PC-9 (cell line): ENCODE measurements around the gene ZFYVE9. TPM values are rescaled to one million over a fixed set of nuclear protein-coding genes. Genes with fewer than 3 reads are reported as not detected.

Experiments
- BruUV-seq: library from RNA; stranded (reverse); fragments of 400-500 nt; replicated peaks from 2 replicates; lab custom pipeline; 2021; lab: Mats Ljungman, UMichigan
- CTCF ChIA-PET: fragments of 300-600 bp; sonication (Branson Sonifier 250); formaldehyde crosslinking; loops from one replicate; lab custom pipeline; 2022; ENCODE audit warnings: antibody characterized with exemption; lab: Charles Lee
- POLR2A ChIA-PET: fragments of 300-600 bp; sonication (Branson Sonifier 250); formaldehyde crosslinking; loops from one replicate; lab custom pipeline; 2022; ENCODE audit warnings: antibody characterized with exemption; ENCODE audit not compliant: unreplicated experiment; lab: Charles Lee
- DNase-seq, 2 experiments: peaks; one replicate each; pipeline versions ENCODE4 v3.0.0 to v3.0.0-alpha.2; 2015 to 2022; ENCODE audit warnings: mixed read lengths in 1 of 2
- H2AFZ ChIP-seq: fragments of 200-600 bp; sonication (generic); 2 replicates; pipeline ENCODE4 v1.8.1; 2017; ENCODE audit warnings: antibody characterized with exemption
- H3F3A ChIP-seq: fragments of 200-600 bp; sonication (generic); 2 replicates; pipeline ENCODE4 v1.8.1; 2017; ENCODE audit warnings: antibody characterized with exemption, mild to moderate bottlenecking, low read depth; ENCODE audit not compliant: insufficient read depth
- H3K27ac ChIP-seq: fragments of 200-600 bp; sonication (generic); 2 replicates; pipeline ENCODE4 v1.6.1; 2016; ENCODE audit warnings: mixed run types
- H3K27me3 ChIP-seq: fragments of 200-600 bp; sonication (generic); 2 replicates; pipeline ENCODE4 v1.6.1; 2016; ENCODE audit warnings: low read depth, mixed run types; ENCODE audit not compliant: insufficient read depth
- H3K36me3 ChIP-seq: fragments of 200-600 bp; sonication (generic); 2 replicates; pipeline ENCODE4 v1.6.1; 2016; ENCODE audit warnings: low read depth, mixed run types
- H3K4me1 ChIP-seq: fragments of 200-600 bp; sonication (generic); replicated peaks from 2 replicates; pipeline ENCODE4 v1.6.1; 2016; ENCODE audit warnings: mixed run types; ENCODE audit not compliant: insufficient read depth
- H3K4me2 ChIP-seq: fragments of 200-600 bp; sonication (generic); 2 replicates; pipeline ENCODE4 v1.6.1; 2017; ENCODE audit warnings: mixed run types
- H3K4me3 ChIP-seq: fragments of 200-600 bp; sonication (generic); 2 replicates; pipeline ENCODE4 v1.6.1; 2016; ENCODE audit warnings: mixed run types
- H3K79me2 ChIP-seq: fragments of 200-600 bp; sonication (generic); 2 replicates; pipeline ENCODE4 v1.6.1; 2017; ENCODE audit warnings: low read depth, mixed run types
- H3K9me2 ChIP-seq: fragments of 200-600 bp; sonication (generic); 2 replicates; pipeline ENCODE4 v1.8.1; 2017; ENCODE audit warnings: mild to moderate bottlenecking; ENCODE audit not compliant: insufficient read depth
- H3K9me3 ChIP-seq: fragments of 200-600 bp; sonication (generic); 2 replicates; pipeline ENCODE4 v1.8.1; 2016; ENCODE audit warnings: low read depth; ENCODE audit not compliant: insufficient read depth
- H4K20me1 ChIP-seq: fragments of 200-600 bp; sonication (generic); 2 replicates; pipeline ENCODE4 v1.8.1; 2017; ENCODE audit not compliant: insufficient read depth
- EZH2 ChIP-seq: fragments of 200-600 bp; sonication (generic); IDR thresholded peaks from 2 replicates; pipeline ENCODE4 v1.8.0; 2017; ENCODE audit warnings: antibody characterized with exemption, low read depth
- intact Hi-C: fragments of 100-400 bp; cut with micrococcal nuclease; formaldehyde crosslinking; loops from one replicate; pipeline ENCODE4 v1.10.0; 2022; ENCODE audit not compliant: unreplicated experiment
- total RNA-seq: library from RNA; stranded (reverse); gene quantifications from 2 replicates; pipeline ENCODE4 v1.2.3, GENCODE V29; 2021
- TF ChIP-seq, protein P1 (sequence below): fragments of 200-600 bp; sonication (generic); conservative IDR thresholded peaks from 2 replicates; pipeline ENCODE4 v1.6.1; 2017; ENCODE audit warnings: mixed run types, antibody characterized with exemption, mild to moderate bottlenecking, moderate library complexity

The ZFYVE9 gene
- total RNA-seq, 1 experiment from 2014 or later, result 20.7 TPM

DNA sequence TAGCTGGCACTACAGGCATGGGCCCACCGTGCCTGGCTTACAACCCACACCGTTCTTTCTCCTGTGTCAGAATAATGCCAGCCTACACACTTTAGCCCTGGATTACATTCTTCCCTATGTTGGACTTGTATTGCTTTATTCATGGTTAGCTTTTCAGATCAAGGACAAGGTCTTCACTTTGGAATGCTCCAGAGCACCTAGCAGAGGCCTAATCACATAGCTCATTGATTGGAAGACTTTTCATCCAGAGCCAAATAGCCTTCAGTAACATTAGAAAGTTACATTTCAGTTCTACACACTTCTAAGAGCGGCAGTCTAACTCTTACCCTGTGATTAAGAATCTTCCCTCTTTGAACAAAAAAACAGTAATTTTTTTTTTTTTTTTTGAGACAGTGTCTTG lies 29.4 kb upstream of the ZFYVE9 start:
- intact Hi-C loops, result no loop called here
- ChIA-PET POLR2A (no interaction called here), CTCF (interaction anchor here (0.6 kb wide), 1 partner anchor 14 kb away, joined by 3 read pairs; no protein-coding TSS in a partner anchor)
- Histone ChIP-seq H3K9me3 (no peaks in the 10 kb centered on the region), H3F3A (no peaks in the 10 kb centered on the region), H4K20me1 (no peaks in the 10 kb centered on the region), H3K4me2 (no peak overlapping the region), H3K4me3 (no peak overlapping the region), H3K27ac (no peak overlapping the region), H3K9me2 (no peaks in the 10 kb centered on the region), H2AFZ (no peak overlapping the region), H3K79me2 (no peaks in the 10 kb centered on the region), H3K36me3 (no peaks in the 10 kb centered on the region), H3K27me3 (no peaks in the 10 kb centered on the region), H3K4me1 (no peaks in the 10 kb centered on the region)
- TF ChIP-seq, protein P1, sequence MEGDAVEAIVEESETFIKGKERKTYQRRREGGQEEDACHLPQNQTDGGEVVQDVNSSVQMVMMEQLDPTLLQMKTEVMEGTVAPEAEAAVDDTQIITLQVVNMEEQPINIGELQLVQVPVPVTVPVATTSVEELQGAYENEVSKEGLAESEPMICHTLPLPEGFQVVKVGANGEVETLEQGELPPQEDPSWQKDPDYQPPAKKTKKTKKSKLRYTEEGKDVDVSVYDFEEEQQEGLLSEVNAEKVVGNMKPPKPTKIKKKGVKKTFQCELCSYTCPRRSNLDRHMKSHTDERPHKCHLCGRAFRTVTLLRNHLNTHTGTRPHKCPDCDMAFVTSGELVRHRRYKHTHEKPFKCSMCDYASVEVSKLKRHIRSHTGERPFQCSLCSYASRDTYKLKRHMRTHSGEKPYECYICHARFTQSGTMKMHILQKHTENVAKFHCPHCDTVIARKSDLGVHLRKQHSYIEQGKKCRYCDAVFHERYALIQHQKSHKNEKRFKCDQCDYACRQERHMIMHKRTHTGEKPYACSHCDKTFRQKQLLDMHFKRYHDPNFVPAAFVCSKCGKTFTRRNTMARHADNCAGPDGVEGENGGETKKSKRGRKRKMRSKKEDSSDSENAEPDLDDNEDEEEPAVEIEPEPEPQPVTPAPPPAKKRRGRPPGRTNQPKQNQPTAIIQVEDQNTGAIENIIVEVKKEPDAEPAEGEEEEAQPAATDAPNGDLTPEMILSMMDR, result no peak
- TF ChIP-seq EZH2, result no peak
- no peak for DNase-seq
- BruUV-seq, result no TSS peak

DNA sequence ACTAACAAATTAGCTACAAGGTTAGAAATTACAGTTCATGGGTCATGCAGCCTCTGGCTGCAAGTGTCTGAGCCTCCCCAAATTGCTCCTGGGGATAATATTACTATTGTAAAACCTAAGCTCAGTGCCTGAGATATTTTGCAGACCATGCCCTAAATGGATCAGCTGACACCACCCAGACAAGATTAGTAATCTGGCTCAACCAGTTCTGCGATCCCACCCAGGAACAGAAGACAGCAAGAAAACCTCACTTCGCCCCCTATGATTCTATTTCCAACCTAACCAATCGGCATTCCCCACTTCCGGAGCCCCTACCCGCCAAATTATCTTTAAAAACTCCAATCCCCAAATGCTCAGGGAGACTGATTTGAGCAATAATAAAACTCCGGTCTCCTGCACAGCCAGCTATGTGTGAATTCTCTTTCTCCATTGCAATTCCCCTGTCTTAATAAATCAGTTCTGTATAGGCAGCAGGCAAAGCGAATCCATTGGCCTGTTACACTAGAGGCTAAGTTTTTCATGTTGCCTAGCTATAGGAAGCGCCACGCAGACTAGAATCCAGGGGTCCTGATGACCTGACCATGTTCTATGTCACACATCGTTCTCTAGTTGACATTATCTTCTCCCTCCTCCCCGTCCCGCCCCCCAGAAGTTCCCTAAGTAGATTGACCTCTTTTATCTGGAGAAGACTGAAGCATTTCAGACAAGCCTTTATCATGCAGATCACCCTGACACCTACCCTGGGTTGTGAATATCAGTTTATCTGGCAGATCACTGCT lies 22.4 kb upstream of the ZFYVE9 start:
- Histone ChIP-seq H3K79me2 (no peaks in the 10 kb centered on the region), H3K4me3 (no peak overlapping the region), H3K9me3 (no peaks in the 10 kb centered on the region), H3K27ac (no peak overlapping the region), H3K27me3 (no peaks in the 10 kb centered on the region), H3F3A (no peaks in the 10 kb centered on the region), H3K36me3 (no peaks in the 10 kb centered on the region), H3K9me2 (no peaks in the 10 kb centered on the region), H3K4me2 (no peak overlapping the region; the same call in 1 of the 2 replicates), H4K20me1 (no peaks in the 10 kb centered on the region), H3K4me1 (peaks cover 14% of the 10 kb centered on the region), H2AFZ (no peak overlapping the region)
- CTCF ChIA-PET, result no interaction called here
- intact Hi-C loops, result no loop called here
- no TSS peak for BruUV-seq
- TF ChIP-seq EZH2, result no peak
- TF ChIP-seq, protein P1, result no peak
- POLR2A ChIA-PET, result no interaction called here
- no peak for DNase-seq

DNA sequence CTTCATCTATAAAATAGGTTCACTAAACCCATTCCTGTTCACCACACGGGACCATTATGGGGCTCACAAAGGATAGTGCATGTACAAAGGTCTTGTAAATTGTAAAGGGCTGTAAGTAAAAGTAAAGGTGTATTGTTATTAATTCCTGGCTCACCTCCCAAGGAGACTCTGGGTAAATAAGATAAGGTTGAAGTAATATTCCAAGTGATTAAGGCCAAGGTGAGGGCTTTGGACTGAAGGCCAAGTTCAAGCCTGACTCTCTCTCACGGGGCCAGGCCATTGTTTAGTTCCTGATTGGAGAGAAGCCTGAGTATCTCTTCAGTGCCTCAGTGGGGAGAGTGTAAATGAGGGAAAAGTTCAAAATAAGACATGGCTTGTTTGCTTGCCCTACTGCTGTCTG lies 19.5 kb upstream of the ZFYVE9 start:
- no peak for DNase-seq
- Histone ChIP-seq H3K9me2 (no peaks in the 10 kb centered on the region), H2AFZ (no peak overlapping the region), H3K9me3 (no peaks in the 10 kb centered on the region), H3K4me3 (no peak overlapping the region), H3K4me2 (no peak overlapping the region), H3K79me2 (no peaks in the 10 kb centered on the region), H3K4me1 (peaks cover 14% of the 10 kb centered on the region), H3K27ac (no peak overlapping the region), H3F3A (no peaks in the 10 kb centered on the region), H3K36me3 (no peaks in the 10 kb centered on the region), H3K27me3 (no peaks in the 10 kb centered on the region), H4K20me1 (no peaks in the 10 kb centered on the region)
- no TSS peak for BruUV-seq
- intact Hi-C loops, result no loop called here
- ChIA-PET CTCF (no interaction called here), POLR2A (no interaction called here)
- TF ChIP-seq EZH2, result no peak
- TF ChIP-seq, protein P1, result no peak
